H9 (cell line): ENCODE results near the gene FXYD3. TPM values are rescaled to one million over a fixed set of nuclear protein-coding genes. Genes with fewer than 3 reads are reported as not detected.

ENCODE experiments used
- DNase-seq: peaks from one replicate; pipeline ENCODE4 v3.0.0-alpha.2; 2017
- H2AFZ ChIP-seq: one replicate; pipeline ENCODE4 v1.6.1; 2013; ENCODE audit warnings: mild to moderate bottlenecking, low read length, control low read depth, moderate library complexity
- H2AK5ac ChIP-seq: 2 replicates; pipeline ENCODE4 v1.6.1; 2013; ENCODE audit warnings: low read length, control low read depth, mixed read lengths; ENCODE audit not compliant: insufficient read length
- H2BK120ac ChIP-seq: one replicate; pipeline ENCODE4 v1.6.1; 2013; ENCODE audit warnings: low read depth, mild to moderate bottlenecking, low read length, control low read depth, inconsistent platforms; ENCODE audit not compliant: poor library complexity, severe bottlenecking
- H2BK12ac ChIP-seq: 2 replicates; pipeline ENCODE4 v1.6.1; 2013; ENCODE audit warnings: low read length, control low read depth, mixed read lengths, low read depth; ENCODE audit not compliant: insufficient read length
- H2BK15ac ChIP-seq: 2 replicates; pipeline ENCODE4 v1.6.1; 2013; ENCODE audit warnings: low read depth, low read length, control low read depth
- H2BK20ac ChIP-seq: one replicate; pipeline ENCODE4 v1.6.1; 2013; ENCODE audit warnings: low read depth, mild to moderate bottlenecking, low read length, control low read depth, inconsistent platforms; ENCODE audit not compliant: poor library complexity, severe bottlenecking
- H2BK5ac ChIP-seq: 2 replicates; pipeline ENCODE4 v1.6.1; 2013; ENCODE audit warnings: low read length, control low read depth, mixed read lengths; ENCODE audit not compliant: insufficient read length
- H3K14ac ChIP-seq: 2 replicates; pipeline ENCODE4 v1.6.1; 2013; ENCODE audit warnings: low read length, control low read depth; ENCODE audit not compliant: insufficient read depth
- H3K18ac ChIP-seq: 2 replicates; pipeline ENCODE4 v1.6.1; 2013; ENCODE audit warnings: low read depth, mild to moderate bottlenecking, mixed read lengths, low read length, control low read depth; ENCODE audit not compliant: insufficient read length
- H3K23ac ChIP-seq: 2 replicates; pipeline ENCODE4 v1.6.1; 2013; ENCODE audit warnings: low read length, control low read depth, mixed read lengths, low read depth; ENCODE audit not compliant: insufficient read length
- H3K23me2 ChIP-seq: 2 replicates; pipeline ENCODE4 v1.6.1; 2013; ENCODE audit warnings: low read depth, mild to moderate bottlenecking, mixed read lengths, low read length, control low read depth; ENCODE audit not compliant: insufficient read length, poor library complexity, severe bottlenecking
- H3K27ac ChIP-seq: 2 replicates; pipeline ENCODE4 v1.5.1; 2013; ENCODE audit warnings: low read length, control low read depth, mixed read lengths, low read depth; ENCODE audit not compliant: insufficient read length
- H3K27me3 ChIP-seq: 2 replicates; pipeline ENCODE4 v1.6.1; 2013; ENCODE audit warnings: low read length, control low read depth, inconsistent platforms; ENCODE audit not compliant: insufficient read depth
- H3K4ac ChIP-seq: 2 replicates; pipeline ENCODE4 v1.6.1; 2013; ENCODE audit warnings: low read depth, mild to moderate bottlenecking, control low read depth, inconsistent platforms, low read length, moderate library complexity
- H3K4me1 ChIP-seq: 2 replicates; pipeline ENCODE4 v1.6.1; 2013; ENCODE audit warnings: low read length, control low read depth, inconsistent platforms; ENCODE audit not compliant: insufficient read depth
- H3K4me2 ChIP-seq: 2 replicates; pipeline ENCODE4 v1.6.1; 2013; ENCODE audit warnings: low read length, control low read depth, mixed read lengths; ENCODE audit not compliant: insufficient read length, insufficient read depth
- H3K56ac ChIP-seq: 2 replicates; pipeline ENCODE4 v1.6.1; 2013; ENCODE audit warnings: low read depth, mild to moderate bottlenecking, mixed read lengths, low read length, control low read depth; ENCODE audit not compliant: insufficient read length
- H3K79me1 ChIP-seq: 2 replicates; pipeline ENCODE4 v1.6.1; 2013; ENCODE audit warnings: low read depth, mild to moderate bottlenecking, moderate library complexity, low read length, control low read depth, inconsistent platforms; ENCODE audit not compliant: insufficient read depth, poor library complexity, severe bottlenecking
- H3K79me2 ChIP-seq: 2 replicates; pipeline ENCODE4 v1.6.1; 2013; ENCODE audit warnings: low read length, control low read depth, inconsistent platforms; ENCODE audit not compliant: insufficient read depth
- H3K9ac ChIP-seq: 2 replicates; pipeline ENCODE4 v1.6.1; 2013; ENCODE audit warnings: low read length, control low read depth, mixed read lengths; ENCODE audit not compliant: insufficient read length; ENCODE audit errors: extremely low read depth
- H3K9me3 ChIP-seq: one replicate; pipeline ENCODE4 v1.6.1; 2013; ENCODE audit warnings: low read depth, low read length, inconsistent platforms; ENCODE audit not compliant: control insufficient read depth
- H3T11ph ChIP-seq: one replicate; pipeline ENCODE4 v1.6.1; 2013; ENCODE audit warnings: mild to moderate bottlenecking, low read length, control low read depth, inconsistent platforms
- H4K20me1 ChIP-seq: one replicate; pipeline ENCODE4 v1.6.1; 2013; ENCODE audit not compliant: control insufficient read depth, insufficient read length, insufficient read depth
- H4K5ac ChIP-seq: 2 replicates; pipeline ENCODE4 v1.6.1; 2013; ENCODE audit warnings: low read depth, mild to moderate bottlenecking, mixed read lengths, low read length, control low read depth; ENCODE audit not compliant: insufficient read length
- H4K8ac ChIP-seq: replicated peaks from 2 replicates; pipeline ENCODE4 v1.6.1; 2013; ENCODE audit warnings: low read length, control low read depth, mixed read lengths, low read depth; ENCODE audit not compliant: insufficient read length
- H4K91ac ChIP-seq: 2 replicates; pipeline ENCODE4 v1.6.1; 2013; ENCODE audit warnings: low read depth, mild to moderate bottlenecking, moderate library complexity, mixed read lengths, low read length, control low read depth; ENCODE audit not compliant: insufficient read length
- H3K27ac Mint-ChIP-seq, 3 experiments: 2 replicates in 2 of 3; 3 replicates in 1 of 3; pipeline ENCODE4 v1.8.0; 2020 to 2021; ENCODE audit warnings: mixed read lengths in 3 of 3, mild to moderate bottlenecking in 1 of 3, moderate library complexity in 1 of 3
- H3K27me3 Mint-ChIP-seq: 2 replicates; pipeline ENCODE4 v1.8.0; 2021; ENCODE audit warnings: low read depth, mild to moderate bottlenecking, moderate library complexity, mixed read lengths
- H3K36me3 Mint-ChIP-seq, 3 experiments: 2 replicates in 2 of 3; 3 replicates in 1 of 3; pipeline ENCODE4 v1.8.0; 2020 to 2021; ENCODE audit warnings: low read depth in 3 of 3, mixed read lengths in 3 of 3; ENCODE audit not compliant: insufficient read depth in 1 of 3
- H3K4me1 Mint-ChIP-seq, 2 experiments: 2 replicates each; pipeline ENCODE4 v1.8.0; 2020; ENCODE audit warnings: mixed read lengths in 2 of 2
- H3K4me3 Mint-ChIP-seq, 2 experiments: 2 replicates in 1 of 2; 3 replicates in 1 of 2; pipeline ENCODE4 v1.8.0; 2020 to 2021; ENCODE audit warnings: mild to moderate bottlenecking in 2 of 2, mixed read lengths in 2 of 2, moderate library complexity in 1 of 2
- H3K9me3 Mint-ChIP-seq, 2 experiments: 2 replicates in 1 of 2; 3 replicates in 1 of 2; pipeline ENCODE4 v1.8.0; 2020; ENCODE audit warnings: mild to moderate bottlenecking in 2 of 2, mixed read lengths in 2 of 2, moderate library complexity in 1 of 2
- CTCF ChIP-seq: fragments of 200-600 bp; sonication (generic); conservative IDR thresholded peaks from 3 replicates; pipeline ENCODE4 v1.8.0; 2021; ENCODE audit warnings: antibody characterized with exemption, mild to moderate bottlenecking
- WGBS: extraction: QIAGEN DNeasy Blood & Tissue Kit; methylation state at CpG from one replicate; pipeline ENCODE4 v1.1.7; 2013; ENCODE audit warnings: missing lambda C conversion rate, low lambda C conversion rate, mixed read lengths; ENCODE audit not compliant: insufficient read length; ENCODE audit errors: extremely low coverage; 5-methylcytosine and 5-hydroxymethylcytosine counted together
- total RNA-seq: library from RNA; stranded (reverse); gene quantifications from 2 replicates; pipeline ENCODE4 v1.2.1, GENCODE V29; 2021

FXYD3 gene
- total RNA-seq, 1 experiment from 2014 or later, result 1.5 TPM

GRCh38 chr19:35130761-35131720 lies 15.4 kb downstream of the FXYD3 start:
- Histone ChIP-seq H2BK120ac (no peak overlapping the region), H3K4me2 (no peak overlapping the region), H3K4me1 (no peaks in the 10 kb centered on the region), H3K23me2 (no peaks in the 10 kb centered on the region), H3K9me3 (no peaks in the 10 kb centered on the region), H2BK5ac (no peak overlapping the region), H2BK20ac (no peak overlapping the region), H3K9ac (no peak overlapping the region), H3T11ph (no peak overlapping the region), H3K79me1 (no peaks in the 10 kb centered on the region), H3K4ac (no peak overlapping the region), H3K18ac (no peak overlapping the region), H3K27ac (no peak overlapping the region), H2AFZ (no peak overlapping the region), H3K14ac (no peak overlapping the region), H3K27me3 (no peaks in the 10 kb centered on the region; the same call in 1 of the 2 replicates), H3K23ac (no peak overlapping the region), H4K8ac (no peak overlapping the region), H2BK15ac (no peak overlapping the region), H2AK5ac (no peak overlapping the region), H3K56ac (no peak overlapping the region), H4K20me1 (no peaks in the 10 kb centered on the region), H4K91ac (no peak overlapping the region), H2BK12ac (no peak overlapping the region), H3K79me2 (no peaks in the 10 kb centered on the region), H4K5ac (no peak overlapping the region)
- Mint-ChIP-seq H3K27me3 (peaks cover 10% of the 10 kb centered on the region), H3K36me3 (no peaks in the 10 kb centered on the region), H3K9me3 (no peaks in the 10 kb centered on the region; a peak in 1 of 5 replicates), H3K4me1 (peaks cover 9 to 10% of the 10 kb centered on the region in 2 experiments), H3K4me3 (no peak overlapping the region), H3K27ac (no peak overlapping the region)
- TF ChIP-seq CTCF, result no peak
- DNase-seq, result no peak
- WGBS, result no CpG with 5 or more reads among the region's 31 CpGs
